Suppressor macrophage treated with lipopolysaccharide for 4 hours (primary cell): ENCODE results near the gene JCHAIN.
"Not testable (repeated sequence)": the region's sequence is repeated elsewhere in the genome, so short reads cannot be mapped to it uniquely, and the experiment has no call there.

Experiments used
- DNase-seq: peaks from one replicate; pipeline ENCODE4 v3.0.0-alpha.2; 2020

The JCHAIN gene

DNA sequence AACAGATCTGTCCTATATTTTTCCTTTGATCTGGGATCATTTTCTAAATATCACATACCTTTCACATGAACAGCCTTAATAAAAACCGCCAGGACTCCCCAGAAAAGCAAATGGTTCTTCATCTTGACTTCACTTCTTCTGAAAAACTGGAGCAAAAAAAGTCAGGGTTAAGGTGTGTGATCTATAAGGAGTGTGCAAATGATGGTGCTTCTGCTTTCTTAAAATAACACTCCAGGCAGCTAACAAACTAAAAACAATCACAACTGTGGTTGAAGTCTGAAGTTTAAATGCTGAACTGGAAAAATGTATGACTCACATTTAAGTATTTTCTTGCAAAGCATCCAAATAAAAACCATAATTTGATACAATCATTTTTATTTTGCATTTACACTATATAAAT, at the start of gene JCHAIN:
TSS of gene JCHAIN (minus strand) at position 140 of the 400 bp plus-strand sequence. CDS start at position 122, 18 bp downstream.
- DNase-seq, result no peak

DNA sequence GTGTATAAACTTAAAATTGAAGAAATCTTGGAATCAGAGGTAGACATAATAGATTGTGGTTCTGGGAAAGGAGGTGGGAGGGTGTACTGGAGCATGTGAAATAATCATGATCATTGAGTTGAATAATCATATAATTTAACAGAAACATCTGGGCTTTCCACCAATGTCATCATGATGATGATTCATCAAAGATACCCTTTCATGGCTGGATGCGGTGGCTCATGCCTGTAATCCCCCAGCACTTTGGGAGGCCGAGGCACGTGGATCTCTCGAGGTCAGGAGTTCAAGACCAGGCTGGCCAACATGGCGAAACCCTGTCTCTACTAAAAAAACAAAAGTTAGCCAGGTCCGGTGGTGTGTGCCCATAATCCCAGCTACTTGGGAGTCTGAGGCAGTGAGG, 48.8 kb upstream of the JCHAIN start:
- peak; percentile 93 for DNase-seq

- DNase-seq, result no peak
Measured at GRCh38 chr4:70714079-70714887, 48.0 kb upstream of the JCHAIN start.

- DNase-seq, result peak; percentile 90
Measured at GRCh38 chr4:70713453-70714078, 47.3 kb upstream of the JCHAIN start.

DNA sequence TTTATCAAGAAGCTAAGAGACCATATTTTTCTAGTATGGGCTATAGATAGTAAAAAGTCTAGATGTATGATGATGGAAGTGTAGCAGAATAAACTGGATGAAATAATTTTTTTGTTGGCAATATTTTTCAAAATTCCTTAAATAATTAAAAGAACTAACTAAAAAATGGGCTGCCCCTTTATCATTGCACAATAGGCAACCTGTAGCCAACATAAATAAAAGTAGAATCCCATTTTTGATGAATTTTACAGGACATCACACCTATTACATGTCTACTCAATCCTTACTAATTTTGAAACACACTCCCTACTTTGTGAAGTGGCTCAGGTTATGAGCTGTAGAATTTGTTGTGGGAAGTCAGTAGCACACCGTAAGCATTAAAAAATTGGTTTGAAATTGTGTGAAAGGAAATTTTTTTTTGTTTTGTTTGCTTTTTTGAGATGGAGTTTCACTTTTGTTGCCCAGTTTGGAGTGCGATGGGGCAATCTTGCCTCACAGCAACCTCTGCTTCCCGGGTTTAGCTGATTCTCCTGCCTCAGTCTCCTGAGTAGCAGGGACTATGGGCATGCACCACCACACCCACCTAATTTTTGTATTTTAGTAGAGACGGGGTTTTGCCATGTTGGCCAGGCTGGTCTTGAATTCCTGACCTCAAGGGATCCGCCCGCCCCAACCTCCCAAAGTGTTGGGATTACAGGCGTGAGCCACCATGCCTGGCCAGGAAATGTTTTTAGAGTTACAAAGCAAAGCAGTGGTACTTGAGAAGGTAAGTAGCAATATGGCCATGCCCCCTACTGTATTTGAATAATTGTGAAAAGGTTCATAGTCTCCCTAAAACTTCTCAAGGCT, 46.5 kb upstream of the JCHAIN start:
- DNase-seq, result peak; percentile 66

DNA sequence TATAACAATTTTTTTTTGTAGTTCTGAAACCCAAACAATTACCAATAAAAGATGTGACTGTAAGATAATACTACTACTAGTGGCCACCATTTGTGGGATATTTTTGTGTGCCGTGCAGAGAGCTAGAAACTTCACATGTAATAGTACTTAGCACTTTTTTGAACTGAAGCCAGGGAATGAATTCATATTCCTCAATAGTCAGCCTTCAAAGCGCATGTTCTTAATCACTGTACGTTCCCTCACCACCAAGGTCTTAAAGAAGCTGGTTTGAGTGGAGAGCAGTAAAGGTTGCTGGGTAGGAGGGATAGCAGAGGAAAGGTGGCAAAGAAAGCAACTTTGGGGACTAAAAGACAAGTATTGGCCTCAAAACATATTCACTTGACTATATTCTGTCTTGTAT, 45.8 kb upstream of the JCHAIN start:
- DNase-seq, result no peak

DNA sequence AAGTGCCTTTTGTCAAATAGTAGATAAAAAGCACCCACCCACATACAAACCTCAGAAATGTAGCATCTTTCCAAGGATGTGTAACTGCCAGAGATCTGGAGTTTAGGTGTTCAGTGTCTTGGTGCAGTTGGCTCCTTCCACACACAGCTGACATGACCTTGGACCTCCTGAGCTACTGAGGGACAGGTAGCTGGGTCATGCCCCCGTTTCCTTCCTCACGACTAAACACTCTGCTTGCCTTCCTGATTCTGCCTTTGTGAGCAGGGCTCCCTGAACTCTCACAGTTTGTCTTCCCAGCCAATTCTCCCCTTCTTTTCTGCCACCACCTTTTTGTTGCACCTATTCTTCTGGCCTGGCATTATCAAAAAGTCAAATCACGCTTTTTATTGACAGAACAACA, 45.3 kb upstream of the JCHAIN start:
- no peak for DNase-seq

DNA sequence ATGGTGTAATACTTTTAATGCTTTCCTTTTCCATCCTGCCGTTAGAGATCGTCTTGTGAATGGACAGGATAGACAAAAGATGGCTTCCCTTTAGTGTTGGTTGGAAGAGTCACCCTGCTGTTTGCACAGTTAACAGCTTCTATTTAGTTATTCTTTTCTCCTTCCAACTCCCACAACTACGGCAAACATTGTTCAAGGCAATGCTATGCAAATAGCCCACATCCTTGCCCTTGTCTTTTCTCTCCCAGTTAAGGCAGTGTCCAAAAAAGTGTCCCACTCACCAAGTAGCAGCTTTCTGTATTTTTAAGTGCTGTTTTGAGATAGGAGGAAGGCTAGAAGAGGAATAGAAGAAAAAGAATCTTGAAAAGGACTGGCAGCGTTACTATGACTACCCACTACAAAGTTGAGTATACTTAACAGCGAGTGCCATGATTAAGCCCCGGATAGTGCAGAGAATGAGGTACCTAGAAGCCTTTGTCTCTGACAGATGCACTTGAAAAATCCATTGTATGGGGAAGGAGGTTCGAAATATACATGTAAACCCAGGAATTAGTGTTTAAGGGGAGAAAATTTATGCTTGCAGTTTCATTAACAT, 43.4 kb upstream of the JCHAIN start:
- DNase-seq, result no peak

DNA sequence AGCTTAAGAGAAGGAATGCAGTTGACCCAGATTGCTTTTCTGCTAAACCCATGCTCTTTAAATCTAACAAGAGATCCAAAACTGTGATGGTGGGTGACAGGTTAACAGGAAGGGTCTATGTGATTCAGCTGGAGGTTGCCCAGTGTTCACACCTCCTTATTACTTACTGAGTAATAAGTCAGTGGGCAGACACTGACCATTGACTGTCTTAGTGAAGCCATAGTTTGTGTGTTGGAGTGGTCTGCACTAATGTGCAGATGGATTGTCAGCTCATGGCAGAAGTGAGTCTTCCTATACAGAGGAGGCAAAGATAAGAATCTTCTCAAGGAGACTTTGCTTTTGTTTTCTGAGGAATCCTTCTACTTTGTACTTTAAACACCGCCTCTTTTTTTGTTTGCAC, 40.2 kb upstream of the JCHAIN start:
- DNase-seq, result no peak

DNA sequence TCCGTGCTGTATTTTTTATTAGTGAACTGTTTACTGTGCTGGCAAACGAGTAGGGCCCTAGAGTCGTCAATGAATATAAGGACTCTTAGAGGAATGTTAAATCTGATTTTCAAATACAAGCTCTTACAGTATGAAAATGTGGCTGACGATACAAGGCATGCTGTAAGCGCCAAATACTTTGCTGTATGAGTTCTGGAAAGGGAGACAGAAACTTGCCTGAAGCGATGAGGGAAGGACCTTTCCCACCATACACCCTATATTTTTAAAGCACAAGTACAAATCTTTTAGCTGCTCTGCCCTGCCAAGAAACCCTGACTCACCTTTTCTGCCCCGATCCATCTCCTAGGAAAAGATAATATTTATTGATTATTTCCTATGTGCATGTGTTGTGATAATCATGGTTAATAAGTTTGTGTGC, 39.7 kb upstream of the JCHAIN start:
- no peak for DNase-seq

DNA sequence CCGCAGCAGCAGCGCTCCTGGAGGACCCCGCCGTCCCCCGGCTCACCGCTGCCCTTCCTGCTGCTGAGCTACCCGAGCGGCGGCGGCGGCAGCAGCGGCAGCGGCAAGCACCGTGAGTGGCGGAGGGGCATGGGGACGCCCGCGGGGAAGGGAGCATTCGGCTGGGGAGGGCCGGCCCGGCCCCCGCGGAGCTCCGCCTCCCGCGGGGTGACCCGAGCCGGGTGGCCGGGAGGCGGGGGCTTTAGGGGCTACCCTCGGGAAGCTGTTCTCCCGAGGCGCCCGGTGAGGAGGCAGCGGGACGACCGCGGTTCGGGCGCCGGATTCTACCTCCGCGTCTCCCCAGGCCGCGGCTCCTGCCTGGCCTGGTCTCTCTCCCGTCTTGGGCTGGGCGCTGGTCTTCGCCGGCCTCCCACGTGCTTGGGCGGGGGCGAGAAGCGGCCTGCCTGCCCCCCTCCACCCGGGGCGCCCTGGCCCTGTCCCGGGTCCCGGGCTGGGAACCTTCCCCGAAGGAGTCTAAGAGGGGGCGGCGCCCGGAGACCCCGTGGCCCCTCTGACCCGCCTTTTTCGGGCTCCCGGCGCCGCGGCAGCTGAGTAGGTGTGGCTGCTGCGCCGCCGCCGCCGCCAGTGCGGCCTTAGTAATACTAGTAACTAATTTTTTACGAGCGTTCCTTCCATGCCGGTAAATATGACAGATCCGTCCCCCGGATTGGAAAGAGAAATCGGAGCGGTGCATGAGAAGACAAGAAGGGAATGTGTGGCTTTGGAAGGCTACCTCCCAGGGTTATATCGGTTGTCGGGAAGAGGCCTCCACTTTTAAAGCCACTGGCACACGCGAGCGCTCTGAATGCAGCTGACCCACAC, 39.1 kb upstream of the JCHAIN start:
- peak; percentile 89 for DNase-seq

- no peak for DNase-seq
Measured at GRCh38 chr4:70704931-70705182, 38.5 kb upstream of the JCHAIN start.

DNA sequence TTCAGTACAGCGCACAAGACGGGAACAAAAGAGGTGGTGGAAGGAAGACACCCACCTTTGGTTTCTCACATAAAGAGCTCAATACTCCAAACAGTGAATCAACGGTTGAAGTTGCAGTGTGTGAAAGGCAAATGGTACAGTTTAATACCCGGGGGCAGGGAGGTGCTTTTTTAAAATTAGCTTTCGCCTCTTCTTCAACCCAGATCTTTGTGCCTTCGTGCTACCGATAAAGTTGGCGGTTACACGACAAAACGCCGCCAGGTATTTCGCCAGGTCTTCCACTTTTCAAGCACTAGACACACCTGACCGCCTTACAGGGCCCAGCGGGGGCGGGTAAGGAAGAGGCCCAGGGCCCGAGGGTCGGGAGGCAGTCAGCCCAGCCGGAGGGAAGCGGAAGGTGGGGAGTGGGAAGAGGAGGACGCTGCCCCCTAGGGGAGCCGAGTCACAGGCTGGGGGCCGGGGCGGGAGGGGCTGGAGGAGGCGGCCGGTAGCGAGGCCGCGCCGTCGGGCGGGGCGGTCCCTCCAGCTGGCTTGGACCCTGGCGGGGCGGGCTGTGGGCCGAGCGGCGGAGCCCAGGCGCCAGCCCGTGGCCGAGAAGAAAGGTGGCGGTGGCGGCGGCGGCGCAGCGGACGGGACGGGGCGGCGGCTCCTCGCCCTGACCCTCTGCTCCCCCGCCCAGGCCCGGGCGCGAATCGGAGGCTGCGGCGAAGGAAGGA, 38.1 kb upstream of the JCHAIN start:
- peak; percentile 80 for DNase-seq

- no peak for DNase-seq
Measured at GRCh38 chr4:70703619-70704214, 37.4 kb upstream of the JCHAIN start.

DNA sequence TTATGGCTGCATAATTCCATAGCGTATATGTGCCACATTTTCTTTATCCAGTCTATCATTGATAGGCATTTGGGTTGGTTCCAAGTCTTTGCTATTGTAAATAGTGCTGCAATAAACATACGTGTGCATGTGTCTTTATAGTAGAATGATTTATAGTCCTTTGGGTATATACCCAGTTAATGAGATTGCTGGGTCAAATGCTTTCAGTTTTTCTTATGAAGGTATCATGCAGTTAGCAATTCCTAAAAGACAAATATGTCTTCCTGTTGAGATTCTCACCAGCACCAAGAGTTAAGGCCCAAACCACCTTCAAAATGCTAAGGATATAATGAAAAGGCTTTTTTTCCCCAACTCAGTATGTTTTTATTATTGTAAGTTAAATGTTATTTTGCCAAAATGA, 36.3 kb upstream of the JCHAIN start:
- not testable (repeated sequence) for DNase-seq

DNA sequence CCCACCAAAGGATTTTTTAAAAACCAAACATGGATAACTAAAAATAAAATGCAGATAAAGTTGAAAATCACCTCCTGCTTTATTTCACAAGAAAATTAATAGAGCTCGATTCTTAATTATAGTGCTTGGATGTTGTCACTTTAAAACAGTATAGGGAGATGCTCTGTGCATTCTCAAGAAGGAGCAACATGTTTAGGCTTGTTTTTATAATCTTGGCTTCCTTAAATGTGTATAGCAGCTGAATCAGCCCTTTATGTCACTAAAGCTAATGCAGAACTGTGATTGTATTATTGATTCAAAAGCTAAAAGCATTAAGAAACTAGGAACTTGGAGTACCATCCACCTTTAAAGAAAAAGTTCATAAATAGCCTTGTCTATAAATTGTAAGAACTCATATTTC, 35.0 kb upstream of the JCHAIN start:
- DNase-seq, result no peak

- no peak for DNase-seq
Measured at GRCh38 chr4:70700712-70701111, 34.4 kb upstream of the JCHAIN start.

- not testable (repeated sequence) for DNase-seq
Measured at GRCh38 chr4:70698435-70698834, 32.1 kb upstream of the JCHAIN start.

GRCh38 chr4:70694633-70695032, 28.3 kb upstream of the JCHAIN start:
- DNase-seq, result not testable (repeated sequence)

DNA sequence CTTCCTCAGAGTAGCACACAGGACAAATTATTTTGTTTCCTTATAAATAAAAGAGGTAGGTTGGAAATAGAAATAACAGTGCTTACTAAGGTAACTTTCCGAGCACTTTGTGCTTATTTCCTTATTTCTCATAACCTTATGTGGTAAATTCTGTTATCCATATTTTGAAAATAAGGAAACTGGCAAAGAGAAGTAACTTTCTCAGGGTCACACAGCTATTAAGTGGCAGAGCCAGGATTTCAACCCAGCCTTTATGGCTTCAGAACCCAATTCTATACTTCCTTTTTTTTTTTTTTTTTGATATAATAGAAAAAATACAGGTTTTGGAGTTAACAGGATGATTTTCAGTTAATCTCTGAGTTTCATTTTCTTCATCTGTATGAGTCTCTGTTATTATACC, 25.4 kb upstream of the JCHAIN start:
- peak; percentile 59 for DNase-seq

- DNase-seq, result no peak
Measured at GRCh38 chr4:70688795-70689231, 22.5 kb upstream of the JCHAIN start.
